Stomach (tissue), 9 donors: ENCODE results near the gene SAPCD2. TPM values are rescaled to one million over a fixed set of nuclear protein-coding genes. Genes with fewer than 3 reads are reported as not detected.

Experiments used
- DNase-seq, 2 donors: peaks; one replicate each; pipeline versions ENCODE4 v3.0.0 to v3.0.0-alpha.2; 2013 to 2019
- H3K27ac ChIP-seq, 5 donors: fragments of 200-600 bp in 4 of 5; sonication (generic) in 4 of 5; one replicate each; pipeline ENCODE4 v1.5.1; 2013 to 2019; ENCODE audit warnings: mild to moderate bottlenecking in 1 of 5, moderate library complexity in 1 of 5
- H3K27me3 ChIP-seq, 3 donors: fragments of 200-600 bp; sonication (generic); one replicate each; pipeline ENCODE4 v1.5.1; 2017 to 2019; ENCODE audit warnings: mixed run types in 1 of 3
- H3K36me3 ChIP-seq, 4 donors: fragments of 200-600 bp; sonication (generic); 1 replicate in 3 of 4; 2 replicates in 1 of 4; pipeline ENCODE4 v1.5.1; 2016 to 2019
- H3K4me1 ChIP-seq, 4 donors: fragments of 200-600 bp; sonication (generic); one replicate each; pipeline ENCODE4 v1.5.1; 2016 to 2019
- H3K4me3 ChIP-seq, 4 donors: fragments of 200-600 bp; sonication (generic) in 3 of 4; one replicate each; pipeline ENCODE4 v1.5.1; 2016 to 2019; ENCODE audit warnings: mild to moderate bottlenecking in 1 of 4
- H3K9me3 ChIP-seq, 4 donors: fragments of 200-600 bp; sonication (generic); one replicate each; pipeline ENCODE4 v1.5.1; 2016 to 2019
- EP300 ChIP-seq: sonication (generic); formaldehyde crosslinking; IDR thresholded peaks from one replicate; pipeline ENCODE4 v1.6.1; 2017; ENCODE audit warnings: antibody characterized with exemption
- POLR2A ChIP-seq, 4 donors: fragments of 450-650 bp; IDR thresholded peaks; one replicate each; pipeline ENCODE4 v1.6.1; 2016; ENCODE audit warnings: antibody characterized with exemption in 4 of 4, control low read depth in 2 of 4, mild to moderate bottlenecking in 1 of 4, moderate library complexity in 1 of 4
- POLR2AphosphoS5 ChIP-seq, 3 donors: sonication (generic); formaldehyde crosslinking; IDR thresholded peaks; one replicate each; pipeline ENCODE4 v1.6.1; 2016; ENCODE audit warnings: antibody characterized with exemption in 3 of 3
- WGBS, 5 donors: extraction: QIAGEN DNeasy Blood & Tissue Kit in 3 of 5; methylation state at CpG; one replicate each; pipeline versions ENCODE4 v1.1.5 to v1.1.7; 2013 to 2018; 5-methylcytosine and 5-hydroxymethylcytosine counted together
- intact Hi-C: fragments of 100-400 bp; cut with DNase I; formaldehyde crosslinking; loops from one replicate; pipeline ENCODE4 v1.15.1; 2023; ENCODE audit warnings: low total_unique reads
- polyA plus RNA-seq, 3 donors: library from polyadenylated mRNA; stranded (reverse); fragments of 200-250 nt; gene quantifications; one replicate each; pipeline ENCODE4 v1.2.3, GENCODE V29; 2013
- total RNA-seq, 5 donors: library from RNA; depleted of rRNA; stranded (reverse); fragments of >200 nt; gene quantifications; one replicate each; pipeline versions ENCODE4 v1.1.0 to v1.2.3, GENCODE V29; 2014 to 2016
- TF ChIP-seq, protein P1 (sequence below), 7 experiments: fragments of 450-650 bp in 4 of 7; fragments of 200-600 bp in 3 of 7; sonication (generic) in 3 of 7; IDR thresholded peaks; one replicate each; pipeline ENCODE4 v1.5.1; 2016 to 2019; ENCODE audit warnings: antibody characterized with exemption in 7 of 7, control low read depth in 2 of 7, mild to moderate bottlenecking in 1 of 7
- donor health status: healthy with polysubstance abuse.
- donor health status: Bipolar disorder and iron deficiency.
- donor health status: healthy.

SAPCD2 gene
- total and polyA plus RNA-seq, 8 donors = 1.7 to 84.9 (median 3.8) TPM; not detected in 1

DNA sequence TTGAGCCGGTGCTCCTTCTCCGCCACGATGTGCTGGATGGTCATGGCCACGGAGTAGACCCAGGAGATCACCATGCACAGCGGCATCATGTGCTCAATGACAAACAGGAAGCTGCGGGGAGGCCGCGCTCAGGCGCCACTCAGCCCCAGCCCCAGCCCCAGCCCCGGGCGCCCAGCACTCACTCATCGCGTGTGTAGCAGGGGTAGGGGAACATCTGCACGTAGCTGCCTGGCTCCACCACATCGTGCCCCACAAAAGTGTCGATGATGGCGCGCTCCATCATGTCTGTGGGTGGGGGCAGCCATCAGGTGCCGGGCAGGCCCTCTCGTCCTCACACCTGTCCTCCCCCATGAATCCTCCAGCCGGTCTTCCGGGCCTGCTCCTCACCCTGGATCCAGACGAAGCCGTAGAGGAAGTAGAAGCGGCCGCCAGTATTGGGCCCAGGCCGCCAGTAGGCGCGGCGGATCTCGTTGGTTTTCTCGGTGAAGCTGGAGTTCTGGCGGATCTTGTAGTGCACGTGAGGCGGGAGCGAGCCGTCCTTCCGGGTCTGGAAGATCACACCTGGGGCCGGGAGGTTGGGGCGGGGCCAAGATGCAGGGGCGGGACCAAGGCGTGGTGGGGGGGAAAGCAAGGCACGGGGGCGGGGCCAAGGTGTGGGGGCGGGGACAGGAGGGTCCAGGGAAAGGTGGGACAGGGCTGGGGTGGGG is 52.4 kb downstream of the SAPCD2 start:
- no peak for DNase-seq
- Histone ChIP-seq H3K4me3 (no peak overlapping the region), H3K27me3 (no peaks in the 10 kb centered on the region), H3K27ac (no peak overlapping the region), H3K36me3 (peaks cover 24 to 84% (median 73%) of the 10 kb centered on the region in 4 donors), H3K9me3 (no peaks in the 10 kb centered on the region), H3K4me1 (peaks cover 0 to 8% (median 4%) of the 10 kb centered on the region in 4 donors)
- no peak for TF ChIP-seq POLR2A (IDR thresholded peaks at IDR 0.05)
- TF ChIP-seq, protein P1, sequence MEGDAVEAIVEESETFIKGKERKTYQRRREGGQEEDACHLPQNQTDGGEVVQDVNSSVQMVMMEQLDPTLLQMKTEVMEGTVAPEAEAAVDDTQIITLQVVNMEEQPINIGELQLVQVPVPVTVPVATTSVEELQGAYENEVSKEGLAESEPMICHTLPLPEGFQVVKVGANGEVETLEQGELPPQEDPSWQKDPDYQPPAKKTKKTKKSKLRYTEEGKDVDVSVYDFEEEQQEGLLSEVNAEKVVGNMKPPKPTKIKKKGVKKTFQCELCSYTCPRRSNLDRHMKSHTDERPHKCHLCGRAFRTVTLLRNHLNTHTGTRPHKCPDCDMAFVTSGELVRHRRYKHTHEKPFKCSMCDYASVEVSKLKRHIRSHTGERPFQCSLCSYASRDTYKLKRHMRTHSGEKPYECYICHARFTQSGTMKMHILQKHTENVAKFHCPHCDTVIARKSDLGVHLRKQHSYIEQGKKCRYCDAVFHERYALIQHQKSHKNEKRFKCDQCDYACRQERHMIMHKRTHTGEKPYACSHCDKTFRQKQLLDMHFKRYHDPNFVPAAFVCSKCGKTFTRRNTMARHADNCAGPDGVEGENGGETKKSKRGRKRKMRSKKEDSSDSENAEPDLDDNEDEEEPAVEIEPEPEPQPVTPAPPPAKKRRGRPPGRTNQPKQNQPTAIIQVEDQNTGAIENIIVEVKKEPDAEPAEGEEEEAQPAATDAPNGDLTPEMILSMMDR (IDR thresholded peaks at IDR 0.05) = no peak
- TF ChIP-seq POLR2AphosphoS5 (IDR thresholded peaks at IDR 0.05) = no peak
- TF ChIP-seq EP300 = no peak
- WGBS, 5 donors = 88 to 95% (median 92%) methylated on average over 20 to 45 of the region's 45 CpGs
- intact Hi-C loops = no loop called here

DNA sequence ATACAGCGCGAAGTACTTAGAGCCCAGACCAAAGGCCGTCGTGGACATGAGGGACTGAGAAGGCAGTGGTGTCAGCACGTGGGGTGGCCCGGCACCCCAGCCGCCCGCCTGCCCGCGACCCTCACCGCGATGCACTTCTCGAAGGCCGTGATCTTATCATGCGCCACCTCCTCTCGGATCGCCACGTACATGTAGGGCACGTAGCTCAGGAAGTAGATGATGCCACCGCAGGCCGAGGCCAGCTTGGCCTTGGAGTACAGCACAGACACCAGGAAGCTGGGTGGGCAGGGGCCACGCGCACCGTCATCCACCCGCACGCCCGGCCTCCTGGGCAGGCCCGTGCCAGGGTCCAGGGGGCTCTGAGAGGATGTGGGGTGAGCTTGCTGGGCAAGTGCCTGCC is 53.3 kb downstream of the SAPCD2 start:
- intact Hi-C loops = no loop called here
- no peak for DNase-seq
- peaks cover 0 to 1% (median under 1%) of the 10 kb centered on the region in 4 donors for H3K4me1 ChIP-seq
- H3K9me3 ChIP-seq = no peaks in the 10 kb centered on the region
- 97 to 99% (median 98%) methylated on average over 27 to 28 of the region's 28 CpGs for WGBS, 5 donors
- H3K27ac ChIP-seq = no peak overlapping the region
- H3K4me3 ChIP-seq = no peak overlapping the region
- TF ChIP-seq, protein P1 (IDR thresholded peaks at IDR 0.05) = no peak
- TF ChIP-seq EP300 (no peak), POLR2AphosphoS5 (IDR thresholded peaks at IDR 0.05) (no peak), POLR2A (IDR thresholded peaks at IDR 0.05) (no peak)
- H3K27me3 ChIP-seq = no peaks in the 10 kb centered on the region
- H3K36me3 ChIP-seq = peaks cover 24 to 92% (median 81%) of the 10 kb centered on the region in 4 donors

GRCh38 chr9:137016436-137016835 is 53.9 kb downstream of the SAPCD2 start:
- intact Hi-C loops = no loop called here
- no peaks in the 10 kb centered on the region for H3K4me1 ChIP-seq
- H3K36me3 ChIP-seq = peaks cover 24 to 98% (median 88%) of the 10 kb centered on the region in 4 donors
- TF ChIP-seq POLR2AphosphoS5 (IDR thresholded peaks at IDR 0.05) = no peak
- no peak for TF ChIP-seq EP300
- no peak for TF ChIP-seq POLR2A (IDR thresholded peaks at IDR 0.05)
- TF ChIP-seq, protein P1 (IDR thresholded peaks at IDR 0.05) = no peak
- no peaks in the 10 kb centered on the region for H3K9me3 ChIP-seq
- WGBS, 5 donors = 87 to 95% (median 92%) methylated on average over 13 to 16 of the region's 16 CpGs
- no peaks in the 10 kb centered on the region for H3K27me3 ChIP-seq
- H3K27ac ChIP-seq = no peak overlapping the region
- no peak overlapping the region for H3K4me3 ChIP-seq
- no peak for DNase-seq

DNA sequence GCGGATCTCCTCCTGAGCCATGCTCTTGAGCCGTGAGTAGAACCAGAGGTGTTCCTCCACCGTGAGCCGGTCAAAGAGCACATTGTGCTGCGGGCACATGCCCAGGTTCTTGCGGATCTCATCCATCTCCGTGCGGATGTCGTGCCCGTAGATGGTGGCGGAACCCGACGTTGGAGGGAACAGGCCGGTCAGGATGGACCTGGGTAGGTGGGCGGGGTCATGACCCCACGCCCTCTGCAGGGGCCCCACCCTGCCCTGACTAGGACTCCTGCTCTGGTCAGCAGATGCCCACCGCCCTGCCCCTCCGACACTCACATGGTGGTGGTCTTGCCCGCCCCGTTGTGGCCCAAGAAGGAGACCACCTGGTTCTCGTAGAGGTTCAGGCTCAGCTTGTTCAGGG is 54.4 kb downstream of the SAPCD2 start:
- Histone ChIP-seq H3K27ac (no peak overlapping the region), H3K4me1 (no peaks in the 10 kb centered on the region), H3K4me3 (no peak overlapping the region), H3K9me3 (no peaks in the 10 kb centered on the region), H3K27me3 (no peaks in the 10 kb centered on the region), H3K36me3 (peaks cover 24 to 98% (median 90%) of the 10 kb centered on the region in 4 donors)
- TF ChIP-seq, protein P1 (IDR thresholded peaks at IDR 0.05) = no peak
- TF ChIP-seq POLR2AphosphoS5 (IDR thresholded peaks at IDR 0.05) (no peak), EP300 (no peak)
- WGBS, 5 donors = 92 to 97% (median 96%) methylated on average over 19 to 21 of the region's 21 CpGs
- intact Hi-C loops = no loop called here
- no peak for DNase-seq
